H9 (cell line): Measurements from ENCODE around the gene ZNF350. TPM values are rescaled to one million over a fixed set of nuclear protein-coding genes. Genes with fewer than 3 reads are reported as not detected.

ENCODE experiments used
- DNase-seq: peaks from one replicate; pipeline ENCODE4 v3.0.0-alpha.2; 2017
- H2AFZ ChIP-seq: one replicate; pipeline ENCODE4 v1.6.1; 2013; ENCODE audit warnings: mild to moderate bottlenecking, low read length, control low read depth, moderate library complexity
- H2AK5ac ChIP-seq: 2 replicates; pipeline ENCODE4 v1.6.1; 2013; ENCODE audit warnings: low read length, control low read depth, mixed read lengths; ENCODE audit not compliant: insufficient read length
- H2BK120ac ChIP-seq: one replicate; pipeline ENCODE4 v1.6.1; 2013; ENCODE audit warnings: low read depth, mild to moderate bottlenecking, low read length, control low read depth, inconsistent platforms; ENCODE audit not compliant: poor library complexity, severe bottlenecking
- H2BK12ac ChIP-seq: 2 replicates; pipeline ENCODE4 v1.6.1; 2013; ENCODE audit warnings: low read length, control low read depth, mixed read lengths, low read depth; ENCODE audit not compliant: insufficient read length
- H2BK15ac ChIP-seq: 2 replicates; pipeline ENCODE4 v1.6.1; 2013; ENCODE audit warnings: low read depth, low read length, control low read depth
- H2BK20ac ChIP-seq: one replicate; pipeline ENCODE4 v1.6.1; 2013; ENCODE audit warnings: low read depth, mild to moderate bottlenecking, low read length, control low read depth, inconsistent platforms; ENCODE audit not compliant: poor library complexity, severe bottlenecking
- H2BK5ac ChIP-seq: 2 replicates; pipeline ENCODE4 v1.6.1; 2013; ENCODE audit warnings: low read length, control low read depth, mixed read lengths; ENCODE audit not compliant: insufficient read length
- H3K14ac ChIP-seq: 2 replicates; pipeline ENCODE4 v1.6.1; 2013; ENCODE audit warnings: low read length, control low read depth; ENCODE audit not compliant: insufficient read depth
- H3K18ac ChIP-seq: 2 replicates; pipeline ENCODE4 v1.6.1; 2013; ENCODE audit warnings: low read depth, mild to moderate bottlenecking, mixed read lengths, low read length, control low read depth; ENCODE audit not compliant: insufficient read length
- H3K23ac ChIP-seq: 2 replicates; pipeline ENCODE4 v1.6.1; 2013; ENCODE audit warnings: low read length, control low read depth, mixed read lengths, low read depth; ENCODE audit not compliant: insufficient read length
- H3K23me2 ChIP-seq: 2 replicates; pipeline ENCODE4 v1.6.1; 2013; ENCODE audit warnings: low read depth, mild to moderate bottlenecking, mixed read lengths, low read length, control low read depth; ENCODE audit not compliant: insufficient read length, poor library complexity, severe bottlenecking
- H3K27ac ChIP-seq: 2 replicates; pipeline ENCODE4 v1.5.1; 2013; ENCODE audit warnings: low read length, control low read depth, mixed read lengths, low read depth; ENCODE audit not compliant: insufficient read length
- H3K27me3 ChIP-seq: 2 replicates; pipeline ENCODE4 v1.6.1; 2013; ENCODE audit warnings: low read length, control low read depth, inconsistent platforms; ENCODE audit not compliant: insufficient read depth
- H3K4ac ChIP-seq: 2 replicates; pipeline ENCODE4 v1.6.1; 2013; ENCODE audit warnings: low read depth, mild to moderate bottlenecking, control low read depth, inconsistent platforms, low read length, moderate library complexity
- H3K4me1 ChIP-seq: 2 replicates; pipeline ENCODE4 v1.6.1; 2013; ENCODE audit warnings: low read length, control low read depth, inconsistent platforms; ENCODE audit not compliant: insufficient read depth
- H3K4me2 ChIP-seq: 2 replicates; pipeline ENCODE4 v1.6.1; 2013; ENCODE audit warnings: low read length, control low read depth, mixed read lengths; ENCODE audit not compliant: insufficient read length, insufficient read depth
- H3K56ac ChIP-seq: 2 replicates; pipeline ENCODE4 v1.6.1; 2013; ENCODE audit warnings: low read depth, mild to moderate bottlenecking, mixed read lengths, low read length, control low read depth; ENCODE audit not compliant: insufficient read length
- H3K79me1 ChIP-seq: 2 replicates; pipeline ENCODE4 v1.6.1; 2013; ENCODE audit warnings: low read depth, mild to moderate bottlenecking, moderate library complexity, low read length, control low read depth, inconsistent platforms; ENCODE audit not compliant: insufficient read depth, poor library complexity, severe bottlenecking
- H3K79me2 ChIP-seq: 2 replicates; pipeline ENCODE4 v1.6.1; 2013; ENCODE audit warnings: low read length, control low read depth, inconsistent platforms; ENCODE audit not compliant: insufficient read depth
- H3K9ac ChIP-seq: 2 replicates; pipeline ENCODE4 v1.6.1; 2013; ENCODE audit warnings: low read length, control low read depth, mixed read lengths; ENCODE audit not compliant: insufficient read length; ENCODE audit errors: extremely low read depth
- H3K9me3 ChIP-seq: one replicate; pipeline ENCODE4 v1.6.1; 2013; ENCODE audit warnings: low read depth, low read length, inconsistent platforms; ENCODE audit not compliant: control insufficient read depth
- H3T11ph ChIP-seq: one replicate; pipeline ENCODE4 v1.6.1; 2013; ENCODE audit warnings: mild to moderate bottlenecking, low read length, control low read depth, inconsistent platforms
- H4K20me1 ChIP-seq: one replicate; pipeline ENCODE4 v1.6.1; 2013; ENCODE audit not compliant: control insufficient read depth, insufficient read length, insufficient read depth
- H4K5ac ChIP-seq: 2 replicates; pipeline ENCODE4 v1.6.1; 2013; ENCODE audit warnings: low read depth, mild to moderate bottlenecking, mixed read lengths, low read length, control low read depth; ENCODE audit not compliant: insufficient read length
- H4K8ac ChIP-seq: replicated peaks from 2 replicates; pipeline ENCODE4 v1.6.1; 2013; ENCODE audit warnings: low read length, control low read depth, mixed read lengths, low read depth; ENCODE audit not compliant: insufficient read length
- H4K91ac ChIP-seq: 2 replicates; pipeline ENCODE4 v1.6.1; 2013; ENCODE audit warnings: low read depth, mild to moderate bottlenecking, moderate library complexity, mixed read lengths, low read length, control low read depth; ENCODE audit not compliant: insufficient read length
- H3K27ac Mint-ChIP-seq, 3 experiments: 2 replicates in 2 of 3; 3 replicates in 1 of 3; pipeline ENCODE4 v1.8.0; 2020 to 2021; ENCODE audit warnings: mixed read lengths in 3 of 3, mild to moderate bottlenecking in 1 of 3, moderate library complexity in 1 of 3
- H3K27me3 Mint-ChIP-seq: 2 replicates; pipeline ENCODE4 v1.8.0; 2021; ENCODE audit warnings: low read depth, mild to moderate bottlenecking, moderate library complexity, mixed read lengths
- H3K36me3 Mint-ChIP-seq, 3 experiments: 2 replicates in 2 of 3; 3 replicates in 1 of 3; pipeline ENCODE4 v1.8.0; 2020 to 2021; ENCODE audit warnings: low read depth in 3 of 3, mixed read lengths in 3 of 3; ENCODE audit not compliant: insufficient read depth in 1 of 3
- H3K4me1 Mint-ChIP-seq, 2 experiments: 2 replicates each; pipeline ENCODE4 v1.8.0; 2020; ENCODE audit warnings: mixed read lengths in 2 of 2
- H3K4me3 Mint-ChIP-seq, 2 experiments: 2 replicates in 1 of 2; 3 replicates in 1 of 2; pipeline ENCODE4 v1.8.0; 2020 to 2021; ENCODE audit warnings: mild to moderate bottlenecking in 2 of 2, mixed read lengths in 2 of 2, moderate library complexity in 1 of 2
- H3K9me3 Mint-ChIP-seq, 2 experiments: 2 replicates in 1 of 2; 3 replicates in 1 of 2; pipeline ENCODE4 v1.8.0; 2020; ENCODE audit warnings: mild to moderate bottlenecking in 2 of 2, mixed read lengths in 2 of 2, moderate library complexity in 1 of 2
- CTCF ChIP-seq: fragments of 200-600 bp; sonication (generic); conservative IDR thresholded peaks from 3 replicates; pipeline ENCODE4 v1.8.0; 2021; ENCODE audit warnings: antibody characterized with exemption, mild to moderate bottlenecking
- WGBS: extraction: QIAGEN DNeasy Blood & Tissue Kit; methylation state at CpG from one replicate; pipeline ENCODE4 v1.1.7; 2013; ENCODE audit warnings: missing lambda C conversion rate, low lambda C conversion rate, mixed read lengths; ENCODE audit not compliant: insufficient read length; ENCODE audit errors: extremely low coverage; 5-methylcytosine and 5-hydroxymethylcytosine counted together
- total RNA-seq: library from RNA; stranded (reverse); gene quantifications from 2 replicates; pipeline ENCODE4 v1.2.1, GENCODE V29; 2021

The ZNF350 gene
- total RNA-seq, 1 experiment from 2014 or later = 12.9 TPM

DNA sequence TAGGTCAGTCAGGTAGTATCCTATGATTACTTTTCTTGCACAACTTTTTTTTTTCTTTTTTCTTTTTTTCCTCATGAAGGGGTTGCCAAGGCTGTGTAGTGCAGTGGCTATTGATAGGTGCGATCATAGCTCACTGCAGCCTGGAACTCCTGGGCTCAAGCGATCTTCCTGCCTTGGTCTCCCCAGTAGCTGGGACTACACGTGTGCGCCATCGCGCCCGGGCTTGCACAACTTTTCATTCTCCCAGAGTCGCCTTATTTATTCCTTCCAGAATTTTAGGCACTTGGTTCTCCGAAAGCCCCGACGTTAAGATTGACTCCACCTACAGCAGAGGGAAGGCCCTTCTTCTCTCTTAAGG lies 60.2 kb downstream of the ZNF350 start:
- H3K18ac ChIP-seq = no peak overlapping the region
- no peak overlapping the region for H3K9ac ChIP-seq
- H3K27ac ChIP-seq = peak overlapping the region; percentile 94
- no peak overlapping the region for H3K14ac ChIP-seq
- peaks cover 6% of the 10 kb centered on the region for H3K79me1 ChIP-seq
- Mint-ChIP-seq H3K27ac (peak overlapping the region; percentile 55 to 100 (median 100); a peak in 6 of 7 replicates), H3K4me1 (peaks cover 10 to 14% of the 10 kb centered on the region in 2 experiments), H3K4me3 (peak overlapping the region; percentile 100), H3K9me3 (peaks cover 54 to 71% of the 10 kb centered on the region in 2 experiments), H3K36me3 (peaks cover 50 to 74% (median 72%) of the 10 kb centered on the region in 3 experiments), H3K27me3 (peaks cover 14% of the 10 kb centered on the region)
- no peak overlapping the region for H2BK120ac ChIP-seq
- no peak overlapping the region for H4K8ac ChIP-seq
- no CpG with 5 or more reads among the region's 11 CpGs for WGBS
- no peak overlapping the region for H2BK5ac ChIP-seq
- H2AK5ac ChIP-seq = no peak overlapping the region
- peaks cover 3% of the 10 kb centered on the region; the same call in 1 of the 2 replicates for H3K4me1 ChIP-seq
- H4K5ac ChIP-seq = no peak overlapping the region
- H3K23ac ChIP-seq = no peak overlapping the region
- no peak overlapping the region for H3T11ph ChIP-seq
- H3K9me3 ChIP-seq = peaks cover 36% of the 10 kb centered on the region
- H2BK12ac ChIP-seq = no peak overlapping the region
- no peaks in the 10 kb centered on the region for H4K20me1 ChIP-seq
- peaks cover 8% of the 10 kb centered on the region for H3K79me2 ChIP-seq
- H3K23me2 ChIP-seq = no peaks in the 10 kb centered on the region
- H2AFZ ChIP-seq = no peak overlapping the region
- H3K27me3 ChIP-seq = no peaks in the 10 kb centered on the region
- no peak for TF ChIP-seq CTCF
- peak overlapping the region; percentile 80 for H3K4me2 ChIP-seq
- no peak overlapping the region for H3K4ac ChIP-seq
- H4K91ac ChIP-seq = no peak overlapping the region
- no peak overlapping the region for H2BK15ac ChIP-seq
- H2BK20ac ChIP-seq = no peak overlapping the region
- no peak for DNase-seq
- peak overlapping the region; percentile 95 for H3K56ac ChIP-seq
